ENCODE results near the gene SLC6A16.
A peak's percentile ranks its signal among the peaks of the same experiment; 100 is the strongest.
"Not testable (repeated sequence)": the region's sequence is repeated elsewhere in the genome, so short reads cannot be mapped to it uniquely, and the experiment has no call there.

SLC6A16 gene

DNA sequence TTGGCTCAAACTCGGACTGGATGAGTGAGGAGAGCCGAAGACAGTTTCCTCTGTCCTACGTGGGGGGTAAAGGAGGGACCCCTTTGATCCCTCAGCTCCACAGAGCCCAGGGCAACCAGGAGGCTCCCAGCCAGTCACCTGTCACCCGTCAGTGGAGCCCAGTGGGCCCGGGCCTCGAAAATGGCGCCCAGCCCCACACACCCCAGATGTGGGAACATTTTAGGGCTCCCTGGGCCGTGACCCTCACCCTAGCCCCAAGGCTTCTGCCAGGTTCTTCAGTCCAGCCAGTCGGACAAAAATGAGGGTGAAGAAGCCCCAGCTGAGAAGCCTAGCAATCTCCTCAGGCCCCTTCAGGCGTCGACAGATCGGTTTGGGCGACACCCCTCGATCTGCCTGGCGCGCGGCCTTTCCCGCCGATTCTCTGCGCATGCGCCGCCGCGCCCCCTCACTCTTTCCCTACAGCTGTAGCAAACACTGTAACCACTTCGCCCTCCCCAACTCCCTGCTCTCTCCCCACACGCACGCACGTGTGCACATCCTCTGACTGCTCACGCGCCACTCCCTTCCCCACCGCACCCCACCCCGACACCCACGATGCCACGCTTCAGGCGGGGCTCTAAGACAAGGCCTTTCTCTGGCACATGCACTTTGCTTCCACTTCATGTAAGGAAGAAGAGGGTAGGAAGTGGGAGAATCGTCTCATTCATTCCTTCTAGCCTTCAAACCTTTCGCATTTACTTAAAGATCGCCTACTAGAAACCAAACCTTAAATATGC is at the start of gene SLC6A16:
Gene SLC6A16 (minus strand): TSS at position 391 of the 776 bp plus-strand sequence. CDS start 13,844 bp downstream, outside the sequence.
- no peak for DNase-seq

DNA sequence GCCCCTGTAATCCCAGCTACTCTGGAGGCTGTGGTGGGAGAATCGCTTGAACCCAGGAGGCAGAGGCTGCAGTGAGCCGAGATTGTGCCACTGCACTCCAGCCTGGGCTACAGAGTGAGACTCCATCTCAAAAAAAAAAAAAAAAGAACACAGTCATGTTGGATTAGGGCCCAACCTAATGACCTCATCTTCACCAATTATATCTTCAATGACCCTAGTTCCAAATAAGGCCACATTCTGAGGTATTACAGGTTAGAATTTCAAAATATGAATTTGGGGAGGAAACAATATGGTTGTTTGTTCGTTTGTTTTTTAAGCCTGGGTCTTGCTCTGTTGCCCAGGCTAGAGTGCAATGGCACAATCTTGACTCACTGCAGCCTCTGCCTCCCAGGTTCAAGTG is 48.2 kb upstream of the SLC6A16 start:
- DNase-seq = not testable (repeated sequence)

DNA sequence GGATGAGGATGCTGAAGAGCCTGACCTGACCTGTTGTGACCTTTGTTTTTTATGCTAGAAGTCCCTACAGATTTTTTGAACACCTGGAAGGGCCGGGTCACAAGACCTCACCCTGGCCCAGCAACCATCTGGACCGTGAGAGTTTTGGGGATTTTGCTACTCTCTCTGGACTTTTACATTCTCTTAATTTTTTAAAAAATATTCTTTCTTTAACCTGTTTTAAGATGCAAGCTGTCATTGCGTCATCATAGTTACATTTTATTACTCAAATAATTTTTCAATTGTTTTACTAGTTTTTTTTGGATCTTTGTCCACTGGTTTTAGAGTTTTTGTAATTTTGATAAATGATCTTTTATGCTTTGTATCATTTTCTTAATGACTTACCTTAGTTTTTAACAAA is 46.2 kb upstream of the SLC6A16 start:
- no peak for DNase-seq

DNA sequence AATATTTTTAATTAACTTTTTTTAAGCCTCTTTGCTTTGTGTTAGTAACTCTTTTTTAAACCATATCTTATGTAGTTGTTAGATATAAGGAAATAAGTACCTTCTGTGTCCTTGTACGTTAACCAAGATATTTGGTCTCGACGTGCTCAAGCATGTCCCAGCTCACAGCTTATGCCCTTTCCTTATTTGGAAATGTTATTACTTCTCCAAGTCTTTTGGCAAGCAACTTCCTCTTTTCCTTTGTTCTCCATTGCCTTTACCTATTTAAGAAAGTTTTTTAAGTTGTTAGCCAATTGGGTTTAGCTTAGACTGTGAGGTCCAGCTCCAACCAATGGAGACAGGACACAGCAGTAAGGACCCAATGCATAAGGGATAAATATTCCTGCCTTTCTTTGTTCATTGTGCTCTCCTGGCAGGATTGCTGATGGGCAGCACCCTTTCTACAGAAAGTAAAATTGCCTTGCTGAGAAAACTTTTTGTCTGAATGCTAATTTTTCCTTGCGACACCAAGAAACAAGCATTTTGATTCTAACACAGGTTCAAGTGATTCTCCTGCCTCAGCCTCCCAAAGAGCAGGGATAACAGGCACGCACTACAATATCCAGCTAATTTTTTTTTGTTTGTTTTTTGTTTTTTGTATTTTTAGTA is 43.8 kb upstream of the SLC6A16 start:
- no peak for DNase-seq

DNA sequence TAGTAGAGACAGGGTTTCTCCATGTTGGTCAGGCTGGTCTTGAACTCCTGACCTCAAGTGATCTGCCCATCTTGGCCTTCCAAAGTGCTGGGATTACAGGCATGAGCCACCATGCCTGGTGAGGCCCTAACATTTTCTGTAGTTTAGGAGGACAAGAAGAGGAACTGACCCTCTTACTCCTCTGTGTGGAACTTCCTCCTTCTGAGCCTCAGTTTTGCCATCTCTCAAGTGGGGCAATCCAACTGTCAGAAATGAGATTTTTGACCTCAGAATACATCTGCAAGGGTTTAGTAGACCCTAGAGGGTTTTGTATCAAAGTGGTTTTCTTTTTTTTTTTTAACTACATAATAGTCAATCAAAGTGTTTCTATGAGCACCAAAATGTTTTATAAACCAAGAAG is 41.1 kb upstream of the SLC6A16 start:
- no peak for DNase-seq

DNA sequence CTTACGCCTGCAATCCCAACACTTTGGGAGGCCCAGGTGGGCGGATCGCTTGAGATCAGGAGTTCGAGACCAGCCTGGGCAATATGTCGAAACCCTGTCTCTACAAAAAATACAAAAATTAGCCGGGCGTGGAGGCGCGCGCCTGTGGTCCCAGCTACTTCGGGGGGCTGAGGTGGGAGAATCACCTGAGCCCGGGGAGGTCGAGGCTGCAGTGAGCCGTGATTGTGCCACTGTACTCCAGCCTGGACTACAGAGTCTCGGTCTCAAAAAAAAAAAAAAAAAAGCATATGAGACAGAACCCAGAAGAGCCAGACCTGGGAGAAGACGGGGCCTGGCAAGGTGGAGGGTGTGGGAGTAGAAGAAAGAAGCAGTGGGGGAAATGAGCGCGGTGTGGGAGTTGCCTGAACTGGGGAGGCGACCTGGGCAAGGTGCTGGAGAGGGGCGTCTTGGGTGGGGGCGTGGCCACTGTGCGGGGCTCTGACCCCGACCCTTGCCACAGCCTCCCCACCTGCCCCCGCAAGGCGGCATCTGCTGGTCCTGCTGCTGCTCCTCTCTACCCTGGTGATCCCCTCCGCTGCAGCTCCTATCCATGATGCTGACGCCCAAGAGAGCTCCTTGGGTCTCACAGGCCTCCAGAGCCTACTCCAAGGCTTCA is 39.2 kb upstream of the SLC6A16 start:
- DNase-seq = no peak

DNA sequence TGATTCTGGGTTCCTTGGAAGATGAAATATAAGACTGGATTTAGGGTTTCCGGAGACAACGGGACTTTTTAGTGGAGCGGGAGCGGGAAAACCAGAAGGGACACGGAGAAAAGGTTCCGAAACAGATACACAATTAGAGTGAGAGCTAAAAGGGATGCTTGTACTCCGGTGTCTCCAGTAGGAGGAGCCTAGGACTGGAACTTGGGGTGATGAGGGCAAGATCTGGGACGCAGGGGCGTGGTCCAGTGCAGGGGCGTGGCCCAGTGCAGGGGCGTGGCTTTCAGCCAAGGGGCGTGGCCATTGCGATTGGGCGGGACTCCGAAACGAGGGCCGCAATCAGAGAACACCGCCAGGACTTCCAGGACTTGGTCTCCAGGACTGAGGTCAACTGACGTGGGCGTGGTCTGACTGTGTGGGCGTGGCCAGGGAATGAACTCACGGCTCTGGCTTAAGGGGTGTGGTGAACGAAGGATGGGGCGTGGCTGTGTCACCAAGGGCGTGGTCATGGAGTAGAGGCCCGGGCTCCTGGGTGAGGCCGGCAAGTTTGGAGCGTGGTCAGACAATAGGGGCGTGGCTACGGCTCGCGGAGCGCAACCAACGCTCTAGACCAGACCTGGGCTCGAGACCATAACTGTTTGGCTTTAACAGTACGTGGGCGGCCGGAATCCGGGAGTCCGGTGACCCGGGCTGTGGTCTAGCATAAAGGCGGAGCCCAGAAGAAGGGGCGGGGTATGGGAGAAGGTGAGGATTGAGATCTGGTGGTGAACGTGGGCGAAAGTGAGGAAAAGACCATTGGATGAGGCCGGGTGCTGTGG is 38.5 kb upstream of the SLC6A16 start, which contains the start of gene DKKL1:
Gene DKKL1 (plus strand): TSS at position 610 of the 815 bp plus-strand sequence. CDS start 122 bp downstream, at position 732.
- DNase-seq = peak; percentile 46

DNA sequence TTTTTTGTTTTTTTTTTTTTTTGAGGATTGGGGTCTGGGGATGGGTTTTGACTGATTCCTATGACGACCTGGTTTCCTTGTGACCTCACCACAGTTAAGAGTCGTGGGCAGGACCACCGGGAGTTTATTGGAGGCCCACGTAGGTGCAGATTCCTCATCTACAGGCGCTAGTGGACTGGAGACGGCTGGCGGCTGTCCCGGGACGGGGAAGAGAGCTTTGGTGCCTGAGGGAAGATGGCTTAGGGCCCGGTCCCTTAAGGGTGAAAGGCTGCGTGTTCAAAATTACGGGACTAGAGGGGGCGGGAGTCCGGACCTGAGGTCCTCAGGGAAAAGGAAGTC is 37.9 kb upstream of the SLC6A16 start:
- no peak for DNase-seq

DNA sequence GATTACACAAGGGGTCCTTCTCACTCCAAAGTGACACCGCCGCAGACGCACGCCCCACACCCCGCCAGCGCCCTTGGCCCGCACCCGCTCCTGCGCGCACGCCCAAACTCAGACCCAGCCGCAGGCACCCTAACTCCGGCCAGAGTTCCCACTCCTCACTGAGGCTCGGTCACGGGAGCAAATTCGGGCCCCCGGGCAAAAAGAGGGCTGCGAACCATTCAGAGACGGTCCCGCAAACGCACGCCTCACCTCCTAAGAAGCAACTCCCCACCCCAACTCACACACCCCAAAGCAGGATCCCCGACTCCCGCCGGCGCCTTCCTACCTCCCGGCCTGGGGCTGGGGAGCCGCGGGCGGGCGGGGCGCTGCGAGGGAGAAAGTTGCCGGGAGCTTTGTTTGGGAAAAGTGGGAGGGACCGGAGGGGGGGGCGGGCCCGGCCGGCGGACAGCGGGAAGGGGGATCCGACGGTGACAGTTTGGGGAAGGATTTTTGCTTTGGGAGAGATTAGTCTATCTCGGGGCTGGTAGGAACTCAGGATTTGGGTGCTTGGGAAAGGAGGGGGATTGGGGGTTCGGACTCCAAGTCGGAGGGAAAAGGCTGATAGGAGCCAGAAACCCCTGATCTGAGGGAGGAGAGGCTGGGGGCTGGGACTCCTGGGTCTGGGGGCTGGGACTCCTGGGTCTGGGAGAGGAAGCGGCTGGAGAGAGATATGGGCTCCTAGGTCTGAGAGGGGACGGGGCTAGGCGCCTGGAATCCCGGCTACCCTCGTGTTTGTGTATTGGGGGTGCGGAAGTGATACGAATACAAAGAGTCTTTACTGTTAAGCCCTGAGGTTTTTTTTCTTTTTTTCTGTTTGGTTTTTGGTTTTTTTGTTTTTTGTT is 37.3 kb upstream of the SLC6A16 start, which contains the start of gene TEAD2:
Gene TEAD2 (minus strand): TSS at position 369 of the 881 bp plus-strand sequence. CDS start 2,341 bp downstream, outside the sequence.
- no peak for DNase-seq

DNA sequence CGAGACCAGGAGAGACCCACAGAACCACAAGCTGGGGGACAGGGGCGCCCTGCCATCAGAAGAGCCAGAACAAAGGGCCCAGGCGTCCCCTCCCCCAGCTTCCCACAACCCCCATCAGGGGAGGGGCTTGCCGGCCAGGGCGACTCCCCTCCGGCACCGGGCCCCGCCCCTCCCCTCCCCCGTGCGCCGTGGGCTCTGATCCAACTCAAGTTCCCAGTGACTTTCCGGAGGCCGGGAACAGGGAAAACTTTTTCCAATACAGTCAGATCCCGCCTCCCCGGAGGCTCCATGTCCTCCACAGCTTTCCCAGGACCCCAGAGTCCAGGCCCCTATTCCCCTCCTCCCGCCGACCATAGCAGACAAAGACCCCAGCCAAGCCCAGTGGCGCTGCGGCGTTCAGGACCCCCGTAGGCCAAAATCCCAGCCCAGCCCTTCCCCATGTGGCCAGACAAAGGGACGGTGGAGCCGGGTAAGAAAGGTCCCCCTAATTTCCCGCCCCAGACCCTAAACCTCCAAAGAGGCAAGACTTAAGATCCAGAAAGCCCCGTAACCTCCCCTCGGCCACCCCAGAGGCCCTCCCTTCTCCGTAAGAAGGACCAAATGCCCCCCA is 36.6 kb upstream of the SLC6A16 start:
- DNase-seq = no peak

DNA sequence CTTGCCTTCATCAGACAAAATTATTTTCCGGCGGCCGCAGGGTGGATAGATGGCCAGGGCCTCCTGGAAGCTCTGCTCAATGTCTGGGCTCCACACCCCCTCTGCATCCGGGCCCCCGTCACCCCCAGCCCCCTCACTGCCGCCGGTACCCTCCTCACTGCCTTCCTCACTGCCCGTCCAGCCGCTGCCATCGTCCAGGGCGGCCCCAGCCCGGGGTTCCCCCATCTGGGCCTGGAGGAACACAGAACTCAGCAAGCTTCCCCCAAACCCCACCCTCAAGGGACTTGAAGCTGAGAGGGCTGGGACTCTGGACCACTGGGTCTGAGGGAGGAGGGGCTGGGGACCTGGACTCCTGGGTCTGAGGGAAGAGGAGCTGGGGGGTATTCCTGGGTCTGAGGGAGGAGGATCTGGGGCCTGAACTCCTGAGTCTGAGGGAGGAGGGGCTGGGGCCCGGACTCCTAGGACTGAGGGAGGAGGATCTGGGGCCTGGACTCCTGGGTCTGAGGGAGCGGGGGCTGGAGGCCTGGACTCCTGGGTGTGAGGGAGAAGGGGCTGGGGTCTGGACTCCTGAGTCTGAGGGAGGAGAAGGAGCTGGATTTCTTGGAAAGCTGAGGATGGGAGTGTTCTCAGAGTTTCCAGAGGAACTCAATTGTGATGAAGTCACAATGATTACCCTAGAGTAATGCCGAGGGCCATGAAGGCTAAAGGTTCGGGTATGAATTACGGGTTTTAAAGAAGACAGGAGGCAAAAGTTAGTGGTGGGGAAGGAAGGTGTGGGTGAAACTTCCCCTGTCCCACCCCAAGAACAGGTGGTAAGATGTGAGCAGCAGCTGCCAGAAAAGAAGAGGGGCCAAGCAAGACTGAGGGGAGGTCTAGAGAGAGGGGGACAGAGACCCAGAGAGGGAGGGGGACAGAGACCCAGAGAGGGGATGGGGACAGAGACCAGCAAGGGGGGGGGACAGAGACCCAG is 35.1 kb upstream of the SLC6A16 start:
- no peak for DNase-seq

DNA sequence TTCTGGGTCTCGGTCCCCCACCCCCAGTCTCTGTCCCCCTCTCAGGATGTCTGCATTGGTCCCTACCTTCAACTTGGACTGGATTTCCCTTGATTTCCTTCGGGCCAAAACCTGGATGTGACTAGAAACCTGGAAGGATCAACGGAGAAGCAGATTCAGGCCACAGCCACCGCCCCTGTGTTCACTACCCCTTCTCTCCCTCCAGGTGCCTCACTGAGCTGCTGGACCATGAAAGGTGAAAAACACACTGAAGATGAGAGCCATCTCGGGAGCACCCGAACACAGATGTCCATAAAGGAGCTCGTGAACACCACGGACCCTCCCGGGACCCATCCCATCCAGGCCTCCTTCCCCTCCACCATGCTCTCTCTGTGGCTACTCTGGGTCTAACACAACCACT is 32.2 kb upstream of the SLC6A16 start:
- no peak for DNase-seq

DNA sequence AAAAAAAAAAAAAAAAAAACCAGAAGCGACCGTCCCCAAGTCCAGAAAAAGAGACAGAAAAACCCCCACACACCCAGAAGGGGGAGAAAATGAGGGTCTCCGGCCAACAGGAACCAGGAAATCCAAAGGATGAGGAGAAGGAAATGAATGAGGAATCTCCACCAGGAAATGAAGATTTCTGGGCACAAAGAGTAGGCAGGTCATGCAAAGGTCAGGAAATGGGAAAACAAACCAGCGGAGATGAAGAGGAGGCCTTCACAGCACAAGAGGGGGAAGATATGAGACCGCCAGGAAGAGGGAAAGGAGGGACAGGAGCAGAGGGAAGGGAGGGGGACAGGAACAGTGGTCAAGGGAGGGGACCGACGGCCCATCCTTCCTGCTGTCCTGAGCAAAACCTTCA is 31.4 kb upstream of the SLC6A16 start:
- DNase-seq = no peak

DNA sequence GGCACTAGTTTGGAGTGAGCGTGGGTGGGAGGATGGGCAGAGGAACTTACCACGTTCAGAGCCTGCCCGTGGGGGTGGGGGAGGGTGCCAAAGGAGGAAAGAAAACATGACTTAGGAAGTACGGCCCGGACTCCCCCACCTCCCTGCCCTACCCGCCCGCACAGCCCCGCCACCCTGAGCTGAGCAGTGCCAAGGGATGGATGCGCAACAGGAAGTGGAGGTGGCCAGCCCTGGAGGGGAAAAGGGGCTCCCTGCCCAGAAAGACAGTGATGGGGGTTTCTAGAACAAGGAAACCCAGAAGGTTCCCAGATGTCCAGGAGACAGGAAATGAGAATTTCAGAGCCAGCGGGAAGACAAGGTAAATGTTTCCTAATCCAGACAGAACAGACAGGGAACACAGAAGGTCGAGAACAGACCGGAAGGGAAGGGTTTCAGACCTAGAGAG is 30.9 kb upstream of the SLC6A16 start:
- no peak for DNase-seq

DNA sequence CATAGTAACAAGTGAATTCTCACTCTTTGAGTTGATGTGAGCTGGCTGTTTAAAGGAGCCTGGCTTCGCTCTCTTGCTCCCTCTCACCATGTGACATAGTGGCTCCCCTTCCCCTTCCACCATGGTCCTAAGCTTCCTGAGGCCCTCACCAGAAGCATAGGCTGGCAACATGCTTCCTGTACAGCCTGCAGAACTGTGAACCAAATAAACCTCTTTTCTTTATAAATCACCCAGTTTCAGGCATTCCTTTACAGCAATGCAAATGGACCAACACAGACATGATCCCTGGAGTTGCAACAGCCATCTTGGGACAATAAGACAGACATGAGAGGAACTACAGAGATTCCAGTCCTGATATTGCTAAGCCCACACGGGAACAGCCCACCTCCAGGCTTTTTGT is 24.6 kb upstream of the SLC6A16 start:
- no peak for DNase-seq

DNA sequence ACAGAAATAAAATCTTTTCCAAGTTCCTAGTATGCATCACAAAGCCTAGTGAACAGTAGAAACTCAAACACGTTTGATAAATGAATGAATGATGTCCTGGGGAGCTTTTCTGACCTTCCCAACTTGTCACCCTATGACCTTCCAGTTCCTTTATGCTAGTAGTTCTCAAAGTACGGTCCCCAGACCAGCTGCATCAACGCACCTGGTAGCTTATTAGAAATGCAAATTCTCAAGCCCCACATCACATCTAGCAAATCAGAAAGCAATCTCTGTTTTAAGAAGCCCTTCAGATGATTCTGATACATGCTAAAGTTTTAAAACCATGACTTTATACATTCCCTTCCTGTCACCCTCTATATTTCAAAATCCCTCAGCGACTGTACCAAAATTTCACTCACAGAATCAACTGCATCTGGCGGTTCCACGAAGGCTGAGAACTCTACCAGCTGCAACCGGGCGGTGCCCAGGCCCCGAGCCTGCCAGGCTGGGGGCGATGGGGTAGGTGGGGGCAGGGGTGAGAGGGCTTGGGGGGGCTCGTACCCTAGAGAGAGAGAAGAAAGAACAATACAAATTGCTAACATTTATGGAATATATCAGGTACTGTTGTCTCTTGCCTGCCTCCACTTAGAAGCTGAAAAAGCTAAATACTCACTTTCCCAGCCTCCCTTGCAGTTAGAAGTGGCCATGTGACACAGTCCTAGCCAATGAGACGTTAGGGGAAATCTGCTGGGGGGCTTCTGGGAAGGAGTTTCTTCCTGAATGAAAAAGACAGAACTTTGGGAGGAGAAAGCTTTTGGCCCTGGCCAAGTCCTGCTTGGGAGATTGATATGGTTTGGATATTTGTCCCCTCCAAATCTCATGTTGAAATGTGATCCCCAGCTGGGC is 23.6 kb upstream of the SLC6A16 start:
- no peak for DNase-seq

DNA sequence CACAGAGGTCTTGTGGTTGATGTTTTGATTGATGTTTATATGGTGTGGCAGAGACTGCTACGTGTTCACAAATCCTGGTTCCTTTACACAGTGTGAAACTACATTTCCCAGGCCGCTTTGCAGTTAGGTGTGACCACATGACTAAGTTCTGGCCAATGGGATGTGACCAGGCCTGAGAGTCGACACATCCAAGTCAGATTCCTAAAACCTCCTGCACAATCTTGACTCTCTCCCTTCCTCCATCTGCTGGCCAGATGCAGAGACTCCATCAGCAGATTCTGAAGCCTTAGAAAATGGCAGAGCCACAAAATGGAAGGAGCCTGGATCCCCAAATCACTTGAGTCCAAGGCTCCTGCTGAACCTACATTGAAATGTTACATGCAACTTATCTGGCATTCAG is 22.8 kb upstream of the SLC6A16 start:
- DNase-seq = no peak

DNA sequence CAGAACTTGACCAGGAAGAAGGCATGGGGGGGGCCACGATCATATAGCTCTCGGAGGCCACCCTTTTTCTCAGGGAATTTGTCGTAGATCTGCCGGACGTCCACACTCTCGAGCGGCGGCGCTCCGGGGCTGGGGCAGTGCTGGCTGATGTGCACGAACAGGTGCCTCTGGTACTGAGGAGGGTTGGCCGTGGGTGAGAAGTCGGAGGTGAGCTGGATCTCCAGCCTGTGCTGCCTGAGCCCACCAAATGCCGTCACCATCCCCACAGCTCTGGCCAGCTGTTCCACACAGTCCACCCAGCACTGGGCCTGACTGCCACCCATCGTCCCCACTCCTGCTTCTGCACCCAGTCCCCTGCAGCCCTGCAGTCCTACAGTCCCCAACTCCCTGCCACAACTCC is 22.2 kb upstream of the SLC6A16 start:
- no peak for DNase-seq

Data from activated gamma-delta T cell treated with Interleukin-2 at 50 U/mL for 16 hours (primary cell).